ENCODE measurements around the gene DDR1. TPM values are rescaled to one million over a fixed set of nuclear protein-coding genes. Genes with fewer than 3 reads are reported as not detected.

Gene DDR1
- total and polyA plus RNA-seq, 4 donors: 143 to 452 (median 286) TPM

GRCh38 chr6:30891816-30892538 is 7.7 kb downstream of the DDR1 start:
- H3K36me3 ChIP-seq (ENCODE audit: control insufficient read depth, insufficient read depth, low read length): peaks cover 85% of the 10 kb centered on the region
- H3K4me1 ChIP-seq (ENCODE audit: control insufficient read depth, insufficient read depth, low read length): peaks cover 30% of the 10 kb centered on the region
- H3K27me3 ChIP-seq (ENCODE audit: control insufficient read depth, insufficient read depth, low read length): no peaks in the 10 kb centered on the region
- no peak overlapping the region for H3K4me3 ChIP-seq (ENCODE audit: low read depth, low read length)
- WGBS (ENCODE audit: insufficient coverage): 87% methylated on average over 19 of the region's 21 CpGs
- no peaks in the 10 kb centered on the region for H3K9me3 ChIP-seq (ENCODE audit: control insufficient read depth, insufficient read depth, low read length)
- H3K27ac ChIP-seq (ENCODE audit: low read depth, low read length): no peak overlapping the region
- DNase-seq (ENCODE audit: low read depth in 4 of 6, low spot score in 6 of 6): no peak

GRCh38 chr6:30893001-30893591 is 8.8 kb downstream of the DDR1 start:
- H3K4me1 ChIP-seq (ENCODE audit: control insufficient read depth, insufficient read depth, low read length): peaks cover 29% of the 10 kb centered on the region
- 70% methylated on average over 13 of the region's 16 CpGs for WGBS (ENCODE audit: insufficient coverage)
- H3K36me3 ChIP-seq (ENCODE audit: control insufficient read depth, insufficient read depth, low read length): peaks cover 96% of the 10 kb centered on the region
- H3K27me3 ChIP-seq (ENCODE audit: control insufficient read depth, insufficient read depth, low read length): no peaks in the 10 kb centered on the region
- no peak overlapping the region for H3K4me3 ChIP-seq (ENCODE audit: low read depth, low read length)
- no peaks in the 10 kb centered on the region for H3K9me3 ChIP-seq (ENCODE audit: control insufficient read depth, insufficient read depth, low read length)
- H3K27ac ChIP-seq (ENCODE audit: low read depth, low read length): no peak overlapping the region
- no peak for DNase-seq (ENCODE audit: low read depth in 4 of 6, low spot score in 6 of 6)

DNA sequence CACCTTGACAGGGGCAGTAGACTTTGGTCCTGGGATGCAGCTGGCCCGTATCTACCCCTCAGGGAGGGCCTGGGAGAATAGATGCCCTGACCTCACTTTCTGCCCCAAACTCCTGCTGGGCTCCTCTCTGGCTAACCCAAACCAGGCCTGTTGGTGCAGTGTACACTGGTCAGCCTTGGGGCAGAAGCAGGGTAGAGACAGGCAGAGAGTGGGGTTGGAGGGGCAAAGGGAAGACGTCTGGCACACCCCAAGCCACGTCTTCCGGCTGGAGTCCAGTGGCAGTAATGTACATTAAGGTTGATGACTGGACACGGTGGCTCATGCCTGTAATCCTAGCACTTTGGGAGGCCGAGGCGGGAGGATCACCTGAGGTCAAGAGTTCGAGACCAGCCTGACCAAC is 9.3 kb downstream of the DDR1 start:
- DNase-seq (ENCODE audit: low read depth in 4 of 6, low spot score in 6 of 6): no peak
- Histone ChIP-seq H3K27ac (ENCODE audit: low read depth, low read length) (no peak overlapping the region), H3K9me3 (ENCODE audit: control insufficient read depth, insufficient read depth, low read length) (no peaks in the 10 kb centered on the region), H3K36me3 (ENCODE audit: control insufficient read depth, insufficient read depth, low read length) (peaks cover 100% of the 10 kb centered on the region), H3K4me3 (ENCODE audit: low read depth, low read length) (no peak overlapping the region), H3K27me3 (ENCODE audit: control insufficient read depth, insufficient read depth, low read length) (no peaks in the 10 kb centered on the region), H3K4me1 (ENCODE audit: control insufficient read depth, insufficient read depth, low read length) (peaks cover 26% of the 10 kb centered on the region)
- WGBS (ENCODE audit: insufficient coverage): 89% methylated on average over 6 of the region's 8 CpGs

GRCh38 chr6:30894381-30894780 is 10.1 kb downstream of the DDR1 start:
- H3K36me3 ChIP-seq (ENCODE audit: control insufficient read depth, insufficient read depth, low read length): peaks cover 100% of the 10 kb centered on the region

GRCh38 chr6:30894935-30895334 is 10.6 kb downstream of the DDR1 start:
- no peak overlapping the region for H3K4me3 ChIP-seq (ENCODE audit: low read depth, low read length)
- WGBS (ENCODE audit: insufficient coverage): 71% methylated on average over 3 of the region's 3 CpGs
- no peak overlapping the region for H3K27ac ChIP-seq (ENCODE audit: low read depth, low read length)
- H3K4me1 ChIP-seq (ENCODE audit: control insufficient read depth, insufficient read depth, low read length): peaks cover 13% of the 10 kb centered on the region
- no peaks in the 10 kb centered on the region for H3K27me3 ChIP-seq (ENCODE audit: control insufficient read depth, insufficient read depth, low read length)
- DNase-seq (ENCODE audit: low read depth in 4 of 6, low spot score in 6 of 6): no peak
- H3K9me3 ChIP-seq (ENCODE audit: control insufficient read depth, insufficient read depth, low read length): no peaks in the 10 kb centered on the region
- H3K36me3 ChIP-seq (ENCODE audit: control insufficient read depth, insufficient read depth, low read length): peaks cover 100% of the 10 kb centered on the region

More at GRCh38 chr6:30894381-30894780, 10.1 kb downstream of the DDR1 start:
- Histone ChIP-seq H3K4me3 (ENCODE audit: low read depth, low read length) (no peak overlapping the region), H3K4me1 (ENCODE audit: control insufficient read depth, insufficient read depth, low read length) (peaks cover 19% of the 10 kb centered on the region), H3K27me3 (ENCODE audit: control insufficient read depth, insufficient read depth, low read length) (no peaks in the 10 kb centered on the region), H3K27ac (ENCODE audit: low read depth, low read length) (no peak overlapping the region), H3K9me3 (ENCODE audit: control insufficient read depth, insufficient read depth, low read length) (no peaks in the 10 kb centered on the region)
- no peak for DNase-seq (ENCODE audit: low read depth in 4 of 6, low spot score in 6 of 6)
- WGBS (ENCODE audit: insufficient coverage): 90% methylated on average over 8 of the region's 12 CpGs

DNA sequence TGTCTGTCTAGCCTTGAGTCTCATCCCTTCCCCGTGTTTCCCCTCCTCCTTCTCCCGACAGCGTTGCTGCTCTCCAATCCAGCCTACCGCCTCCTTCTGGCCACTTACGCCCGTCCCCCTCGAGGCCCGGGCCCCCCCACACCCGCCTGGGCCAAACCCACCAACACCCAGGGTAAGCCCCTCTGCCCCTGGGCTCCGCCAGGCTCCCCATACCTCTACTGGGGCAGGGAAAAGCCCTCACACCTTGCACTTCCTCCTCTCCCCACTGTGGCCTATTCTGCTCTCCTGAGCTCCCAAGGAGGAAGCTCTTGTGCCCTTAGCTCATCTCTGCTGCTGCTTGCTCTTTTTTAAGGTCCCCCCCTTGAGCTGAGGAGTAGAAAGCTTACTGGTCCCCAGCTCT is 11.0 kb downstream of the DDR1 start:
- DNase-seq (ENCODE audit: low read depth in 4 of 6, low spot score in 6 of 6): no peak
- H3K27me3 ChIP-seq (ENCODE audit: control insufficient read depth, insufficient read depth, low read length): no peaks in the 10 kb centered on the region
- 67% methylated on average over 6 of the region's 10 CpGs for WGBS (ENCODE audit: insufficient coverage)
- H3K36me3 ChIP-seq (ENCODE audit: control insufficient read depth, insufficient read depth, low read length): peaks cover 100% of the 10 kb centered on the region
- H3K9me3 ChIP-seq (ENCODE audit: control insufficient read depth, insufficient read depth, low read length): no peaks in the 10 kb centered on the region
- H3K4me1 ChIP-seq (ENCODE audit: control insufficient read depth, insufficient read depth, low read length): peaks cover 9% of the 10 kb centered on the region
- no peak overlapping the region for H3K4me3 ChIP-seq (ENCODE audit: low read depth, low read length)
- no peak overlapping the region for H3K27ac ChIP-seq (ENCODE audit: low read depth, low read length)

GRCh38 chr6:30896541-30896940 is 12.2 kb downstream of the DDR1 start:
- 78% methylated on average over 7 of the region's 13 CpGs for WGBS (ENCODE audit: insufficient coverage)
- Histone ChIP-seq H3K27me3 (ENCODE audit: control insufficient read depth, insufficient read depth, low read length) (no peaks in the 10 kb centered on the region), H3K4me3 (ENCODE audit: low read depth, low read length) (no peak overlapping the region), H3K4me1 (ENCODE audit: control insufficient read depth, insufficient read depth, low read length) (no peaks in the 10 kb centered on the region), H3K27ac (ENCODE audit: low read depth, low read length) (no peak overlapping the region), H3K9me3 (ENCODE audit: control insufficient read depth, insufficient read depth, low read length) (no peaks in the 10 kb centered on the region), H3K36me3 (ENCODE audit: control insufficient read depth, insufficient read depth, low read length) (peaks cover 89% of the 10 kb centered on the region)
- no peak for DNase-seq (ENCODE audit: low read depth in 4 of 6, low spot score in 6 of 6)

GRCh38 chr6:30897882-30898281 is 13.6 kb downstream of the DDR1 start:
- Histone ChIP-seq H3K4me3 (ENCODE audit: low read depth, low read length) (no peak overlapping the region), H3K9me3 (ENCODE audit: control insufficient read depth, insufficient read depth, low read length) (no peaks in the 10 kb centered on the region), H3K4me1 (ENCODE audit: control insufficient read depth, insufficient read depth, low read length) (no peaks in the 10 kb centered on the region), H3K27me3 (ENCODE audit: control insufficient read depth, insufficient read depth, low read length) (no peaks in the 10 kb centered on the region), H3K27ac (ENCODE audit: low read depth, low read length) (no peak overlapping the region), H3K36me3 (ENCODE audit: control insufficient read depth, insufficient read depth, low read length) (peaks cover 76% of the 10 kb centered on the region)
- DNase-seq (ENCODE audit: low read depth in 4 of 6, low spot score in 6 of 6): no peak
- 88% methylated on average over 16 of the region's 16 CpGs for WGBS (ENCODE audit: insufficient coverage)

- Histone ChIP-seq H3K9me3 (ENCODE audit: control insufficient read depth, insufficient read depth, low read length) (no peaks in the 10 kb centered on the region), H3K4me3 (ENCODE audit: low read depth, low read length) (no peak overlapping the region), H3K27me3 (ENCODE audit: control insufficient read depth, insufficient read depth, low read length) (no peaks in the 10 kb centered on the region), H3K4me1 (ENCODE audit: control insufficient read depth, insufficient read depth, low read length) (no peaks in the 10 kb centered on the region), H3K27ac (ENCODE audit: low read depth, low read length) (no peak overlapping the region), H3K36me3 (ENCODE audit: control insufficient read depth, insufficient read depth, low read length) (peaks cover 67% of the 10 kb centered on the region)
- WGBS (ENCODE audit: insufficient coverage): 79% methylated on average over 22 of the region's 23 CpGs
- no peak for DNase-seq (ENCODE audit: low read depth in 4 of 6, low spot score in 6 of 6)
Measured at GRCh38 chr6:30898750-30899360, 14.5 kb downstream of the DDR1 start.

Data from spinal cord (tissue), 10 donors.